ENCODE results near the gene NUAK2.

Gene NUAK2

DNA sequence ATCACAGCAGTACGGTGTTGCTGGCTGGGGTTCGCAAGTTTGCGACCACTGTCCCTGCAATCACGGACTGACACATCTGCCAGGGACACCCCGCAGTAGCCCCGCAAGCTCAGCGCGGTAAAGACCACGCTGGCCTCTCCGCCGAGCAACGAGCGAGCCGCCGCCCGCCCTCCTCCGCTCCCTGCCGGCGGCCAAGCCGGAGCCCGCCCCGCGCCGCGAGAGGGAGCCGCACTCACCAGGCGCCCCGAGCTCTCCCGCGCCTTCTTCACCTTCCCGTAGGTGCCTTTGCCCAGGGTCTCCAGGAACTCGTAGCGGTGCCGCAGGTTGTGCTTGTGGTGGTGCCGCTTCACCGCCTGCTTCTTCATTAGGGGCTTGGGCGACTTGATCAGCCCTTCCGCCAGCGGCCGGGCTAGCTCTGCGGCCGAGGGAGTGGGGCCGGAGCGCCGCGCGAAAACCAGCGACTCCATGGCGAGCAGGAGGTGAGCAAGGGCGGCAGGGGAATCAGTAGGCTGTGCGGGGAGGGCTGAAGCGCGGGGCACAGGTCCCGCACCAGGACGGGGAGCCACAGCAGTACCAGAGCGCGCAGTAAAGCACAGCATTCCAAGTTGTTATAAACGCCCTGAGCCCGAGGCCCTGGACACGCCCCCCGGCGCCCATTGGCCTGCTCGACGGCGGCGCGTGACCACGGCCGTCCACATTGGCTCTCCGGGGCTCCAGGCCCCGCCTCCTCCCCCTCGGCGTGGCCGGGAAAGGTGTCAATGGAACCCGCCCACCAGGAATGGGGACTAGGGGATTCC lies at the start of gene NUAK2 (continued):
- TF ChIP-seq ZNF214 (tag by site-specific recombination; IDR thresholded peaks at IDR 0.05; ENCODE audit: borderline replicate concordance) (no peak), SP7 (tag by site-specific recombination; IDR thresholded peaks at IDR 0.05) (peak; percentile 71; the same call in 1 of the 2 replicates), BCL11A (tag by site-specific recombination; IDR thresholded peaks at IDR 0.05; ENCODE audit: low read depth) (no peak), ZNF184 (tag by site-specific recombination; IDR thresholded peaks at IDR 0.05) (no peak), ZNF394 (tag by site-specific recombination; IDR thresholded peaks at IDR 0.05; ENCODE audit: borderline replicate concordance) (no peak), MEIS1 (CRISPR knock-in tag; IDR thresholded peaks at IDR 0.05; ENCODE audit: borderline replicate concordance) (no peak), HOXA7 (CRISPR knock-in tag; IDR thresholded peaks at IDR 0.05; ENCODE audit: borderline replicate concordance) (no peak), RBAK (tag by site-specific recombination; IDR thresholded peaks at IDR 0.05) (no peak), ZNF335 (tag by site-specific recombination; conservative IDR thresholded peaks at IDR 0.05) (peak; percentile 96), ZNF529 (tag by site-specific recombination; IDR thresholded peaks at IDR 0.05; ENCODE audit: insufficient replicate concordance) (no peak), ZNF112 (tag by site-specific recombination; IDR thresholded peaks at IDR 0.05) (no peak), ZNF585B (tag by site-specific recombination; IDR thresholded peaks at IDR 0.05) (no peak), ZNF768 (tag by site-specific recombination; IDR thresholded peaks at IDR 0.05) (no peak; the same call in 1 of the 2 replicates), ZSCAN23 (tag by site-specific recombination; IDR thresholded peaks at IDR 0.05) (0 out of 2 replicates have a peak, but pooled peaks have one; percentile 25), ZNF510 (tag by site-specific recombination; IDR thresholded peaks at IDR 0.05; ENCODE audit: insufficient replicate concordance) (no peak), ZFP3 (tag by site-specific recombination; IDR thresholded peaks at IDR 0.05; ENCODE audit: low read depth) (no peak)
- TF ChIP-seq, protein P1, sequence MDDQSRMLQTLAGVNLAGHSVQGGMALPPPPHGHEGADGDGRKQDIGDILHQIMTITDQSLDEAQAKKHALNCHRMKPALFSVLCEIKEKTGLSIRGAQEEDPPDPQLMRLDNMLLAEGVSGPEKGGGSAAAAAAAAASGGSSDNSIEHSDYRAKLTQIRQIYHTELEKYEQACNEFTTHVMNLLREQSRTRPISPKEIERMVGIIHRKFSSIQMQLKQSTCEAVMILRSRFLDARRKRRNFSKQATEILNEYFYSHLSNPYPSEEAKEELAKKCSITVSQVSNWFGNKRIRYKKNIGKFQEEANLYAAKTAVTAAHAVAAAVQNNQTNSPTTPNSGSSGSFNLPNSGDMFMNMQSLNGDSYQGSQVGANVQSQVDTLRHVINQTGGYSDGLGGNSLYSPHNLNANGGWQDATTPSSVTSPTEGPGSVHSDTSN (CRISPR knock-in tag; IDR thresholded peaks at IDR 0.05) = no peak
- TF ChIP-seq, protein P2, sequence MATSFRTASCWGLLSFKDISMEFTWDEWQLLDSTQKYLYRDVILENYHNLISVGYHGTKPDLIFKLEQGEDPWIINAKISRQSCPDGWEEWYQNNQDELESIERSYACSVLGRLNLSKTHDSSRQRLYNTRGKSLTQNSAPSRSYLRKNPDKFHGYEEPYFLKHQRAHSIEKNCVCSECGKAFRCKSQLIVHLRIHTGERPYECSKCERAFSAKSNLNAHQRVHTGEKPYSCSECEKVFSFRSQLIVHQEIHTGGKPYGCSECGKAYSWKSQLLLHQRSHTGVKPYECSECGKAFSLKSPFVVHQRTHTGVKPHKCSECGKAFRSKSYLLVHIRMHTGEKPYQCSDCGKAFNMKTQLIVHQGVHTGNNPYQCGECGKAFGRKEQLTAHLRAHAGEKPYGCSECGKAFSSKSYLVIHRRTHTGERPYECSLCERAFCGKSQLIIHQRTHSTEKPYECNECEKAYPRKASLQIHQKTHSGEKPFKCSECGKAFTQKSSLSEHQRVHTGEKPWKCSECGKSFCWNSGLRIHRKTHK (tag by site-specific recombination; IDR thresholded peaks at IDR 0.05) = no peak
- TF ChIP-seq, protein P3, sequence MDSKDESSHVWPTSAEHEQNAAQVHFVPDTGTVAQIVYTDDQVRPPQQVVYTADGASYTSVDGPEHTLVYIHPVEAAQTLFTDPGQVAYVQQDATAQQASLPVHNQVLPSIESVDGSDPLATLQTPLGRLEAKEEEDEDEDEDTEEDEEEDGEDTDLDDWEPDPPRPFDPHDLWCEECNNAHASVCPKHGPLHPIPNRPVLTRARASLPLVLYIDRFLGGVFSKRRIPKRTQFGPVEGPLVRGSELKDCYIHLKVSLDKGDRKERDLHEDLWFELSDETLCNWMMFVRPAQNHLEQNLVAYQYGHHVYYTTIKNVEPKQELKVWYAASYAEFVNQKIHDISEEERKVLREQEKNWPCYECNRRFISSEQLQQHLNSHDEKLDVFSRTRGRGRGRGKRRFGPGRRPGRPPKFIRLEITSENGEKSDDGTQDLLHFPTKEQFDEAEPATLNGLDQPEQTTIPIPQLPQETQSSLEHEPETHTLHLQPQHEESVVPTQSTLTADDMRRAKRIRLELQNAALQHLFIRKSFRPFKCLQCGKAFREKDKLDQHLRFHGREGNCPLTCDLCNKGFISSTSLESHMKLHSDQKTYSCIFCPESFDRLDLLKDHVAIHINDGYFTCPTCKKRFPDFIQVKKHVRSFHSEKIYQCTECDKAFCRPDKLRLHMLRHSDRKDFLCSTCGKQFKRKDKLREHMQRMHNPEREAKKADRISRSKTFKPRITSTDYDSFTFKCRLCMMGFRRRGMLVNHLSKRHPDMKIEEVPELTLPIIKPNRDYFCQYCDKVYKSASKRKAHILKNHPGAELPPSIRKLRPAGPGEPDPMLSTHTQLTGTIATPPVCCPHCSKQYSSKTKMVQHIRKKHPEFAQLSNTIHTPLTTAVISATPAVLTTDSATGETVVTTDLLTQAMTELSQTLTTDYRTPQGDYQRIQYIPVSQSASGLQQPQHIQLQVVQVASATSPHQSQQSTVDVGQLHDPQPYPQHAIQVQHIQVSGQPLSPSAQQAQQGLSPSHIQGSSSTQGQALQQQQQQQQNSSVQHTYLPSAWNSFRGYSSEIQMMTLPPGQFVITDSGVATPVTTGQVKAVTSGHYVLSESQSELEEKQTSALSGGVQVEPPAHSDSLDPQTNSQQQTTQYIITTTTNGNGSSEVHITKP (tag by site-specific recombination; IDR thresholded peaks at IDR 0.05) = peak; percentile 49
- TF ChIP-seq, protein P4, sequence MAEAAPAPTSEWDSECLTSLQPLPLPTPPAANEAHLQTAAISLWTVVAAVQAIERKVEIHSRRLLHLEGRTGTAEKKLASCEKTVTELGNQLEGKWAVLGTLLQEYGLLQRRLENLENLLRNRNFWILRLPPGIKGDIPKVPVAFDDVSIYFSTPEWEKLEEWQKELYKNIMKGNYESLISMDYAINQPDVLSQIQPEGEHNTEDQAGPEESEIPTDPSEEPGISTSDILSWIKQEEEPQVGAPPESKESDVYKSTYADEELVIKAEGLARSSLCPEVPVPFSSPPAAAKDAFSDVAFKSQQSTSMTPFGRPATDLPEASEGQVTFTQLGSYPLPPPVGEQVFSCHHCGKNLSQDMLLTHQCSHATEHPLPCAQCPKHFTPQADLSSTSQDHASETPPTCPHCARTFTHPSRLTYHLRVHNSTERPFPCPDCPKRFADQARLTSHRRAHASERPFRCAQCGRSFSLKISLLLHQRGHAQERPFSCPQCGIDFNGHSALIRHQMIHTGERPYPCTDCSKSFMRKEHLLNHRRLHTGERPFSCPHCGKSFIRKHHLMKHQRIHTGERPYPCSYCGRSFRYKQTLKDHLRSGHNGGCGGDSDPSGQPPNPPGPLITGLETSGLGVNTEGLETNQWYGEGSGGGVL (tag by site-specific recombination; IDR thresholded peaks at IDR 0.05) = no peak
- TF ChIP-seq, protein P5, sequence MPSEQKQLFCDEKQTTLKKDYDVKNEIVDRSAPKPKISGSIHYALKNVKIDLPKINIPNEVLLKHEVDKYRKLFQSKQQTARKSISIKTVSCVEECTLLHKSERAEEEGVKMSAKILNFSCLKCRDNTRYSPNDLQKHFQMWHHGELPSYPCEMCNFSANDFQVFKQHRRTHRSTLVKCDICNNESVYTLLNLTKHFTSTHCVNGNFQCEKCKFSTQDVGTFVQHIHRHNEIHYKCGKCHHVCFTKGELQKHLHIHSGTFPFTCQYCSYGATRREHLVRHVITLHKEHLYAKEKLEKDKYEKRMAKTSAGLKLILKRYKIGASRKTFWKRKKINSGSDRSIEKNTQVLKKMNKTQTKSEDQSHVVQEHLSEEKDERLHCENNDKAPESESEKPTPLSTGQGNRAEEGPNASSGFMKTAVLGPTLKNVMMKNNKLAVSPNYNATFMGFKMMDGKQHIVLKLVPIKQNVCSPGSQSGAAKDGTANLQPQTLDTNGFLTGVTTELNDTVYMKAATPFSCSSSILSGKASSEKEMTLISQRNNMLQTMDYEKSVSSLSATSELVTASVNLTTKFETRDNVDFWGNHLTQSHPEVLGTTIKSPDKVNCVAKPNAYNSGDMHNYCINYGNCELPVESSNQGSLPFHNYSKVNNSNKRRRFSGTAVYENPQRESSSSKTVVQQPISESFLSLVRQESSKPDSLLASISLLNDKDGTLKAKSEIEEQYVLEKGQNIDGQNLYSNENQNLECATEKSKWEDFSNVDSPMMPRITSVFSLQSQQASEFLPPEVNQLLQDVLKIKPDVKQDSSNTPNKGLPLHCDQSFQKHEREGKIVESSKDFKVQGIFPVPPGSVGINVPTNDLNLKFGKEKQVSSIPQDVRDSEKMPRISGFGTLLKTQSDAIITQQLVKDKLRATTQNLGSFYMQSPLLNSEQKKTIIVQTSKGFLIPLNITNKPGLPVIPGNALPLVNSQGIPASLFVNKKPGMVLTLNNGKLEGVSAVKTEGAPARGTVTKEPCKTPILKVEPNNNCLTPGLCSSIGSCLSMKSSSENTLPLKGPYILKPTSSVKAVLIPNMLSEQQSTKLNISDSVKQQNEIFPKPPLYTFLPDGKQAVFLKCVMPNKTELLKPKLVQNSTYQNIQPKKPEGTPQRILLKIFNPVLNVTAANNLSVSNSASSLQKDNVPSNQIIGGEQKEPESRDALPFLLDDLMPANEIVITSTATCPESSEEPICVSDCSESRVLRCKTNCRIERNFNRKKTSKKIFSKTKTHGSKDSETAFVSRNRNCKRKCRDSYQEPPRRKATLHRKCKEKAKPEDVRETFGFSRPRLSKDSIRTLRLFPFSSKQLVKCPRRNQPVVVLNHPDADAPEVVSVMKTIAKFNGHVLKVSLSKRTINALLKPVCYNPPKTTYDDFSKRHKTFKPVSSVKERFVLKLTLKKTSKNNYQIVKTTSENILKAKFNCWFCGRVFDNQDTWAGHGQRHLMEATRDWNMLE (tag by site-specific recombination; conservative IDR thresholded peaks at IDR 0.05; ENCODE audit: low read depth) = no peak
- TF ChIP-seq, protein P6, sequence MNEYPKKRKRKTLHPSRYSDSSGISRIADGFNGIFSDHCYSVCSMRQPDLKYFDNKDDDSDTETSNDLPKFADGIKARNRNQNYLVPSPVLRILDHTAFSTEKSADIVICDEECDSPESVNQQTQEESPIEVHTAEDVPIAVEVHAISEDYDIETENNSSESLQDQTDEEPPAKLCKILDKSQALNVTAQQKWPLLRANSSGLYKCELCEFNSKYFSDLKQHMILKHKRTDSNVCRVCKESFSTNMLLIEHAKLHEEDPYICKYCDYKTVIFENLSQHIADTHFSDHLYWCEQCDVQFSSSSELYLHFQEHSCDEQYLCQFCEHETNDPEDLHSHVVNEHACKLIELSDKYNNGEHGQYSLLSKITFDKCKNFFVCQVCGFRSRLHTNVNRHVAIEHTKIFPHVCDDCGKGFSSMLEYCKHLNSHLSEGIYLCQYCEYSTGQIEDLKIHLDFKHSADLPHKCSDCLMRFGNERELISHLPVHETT (tag by site-specific recombination; IDR thresholded peaks at IDR 0.05) = no peak
